Left lung (tissue), 10 donors: ENCODE data around the gene PDCD2L. TPM values are rescaled to one million over a fixed set of nuclear protein-coding genes. Genes with fewer than 3 reads are reported as not detected.
A peak's percentile ranks its signal among the peaks of the same experiment; 100 is the strongest.

Experiments
- ATAC-seq: fragments of 200-7000 bp; cut with Tn5 transposase; one replicate; pipeline ENCODE4 v1.9.1; 2020; ENCODE audit warnings: moderate library complexity
- DNase-seq, 4 donors: peaks; one replicate each; pipeline ENCODE4 v3.0.0-alpha.2; 2013 to 2020
- H3K27ac ChIP-seq, 2 donors: fragments of 200-600 bp; sonication (generic) in 1 of 2; one replicate each; pipeline versions ENCODE4 v1.5.0 to v1.8.0; 2020 to 2021
- H3K27me3 ChIP-seq, 2 donors: fragments of 200-600 bp; sonication (generic) in 1 of 2; one replicate each; pipeline versions ENCODE4 v1.5.0 to v1.8.0; 2020 to 2021
- H3K36me3 ChIP-seq, 2 donors: fragments of 200-600 bp; sonication (generic) in 1 of 2; one replicate each; pipeline versions ENCODE4 v1.5.0 to v1.8.0; 2020 to 2021
- H3K4me1 ChIP-seq, 2 donors: fragments of 200-600 bp; one replicate each; pipeline ENCODE4 v1.8.0; 2021
- H3K4me3 ChIP-seq, 2 donors: fragments of 200-600 bp; sonication (generic) in 1 of 2; one replicate each; pipeline versions ENCODE4 v1.5.0 to v1.8.0; 2020 to 2021; ENCODE audit warnings: mild to moderate bottlenecking in 1 of 2
- H3K9me3 ChIP-seq, 2 donors: fragments of 200-600 bp; sonication (generic) in 1 of 2; one replicate each; pipeline versions ENCODE4 v1.5.0 to v1.8.0; 2020 to 2021
- CTCF ChIP-seq, 2 donors: fragments of 200-600 bp; sonication (generic) in 1 of 2; IDR thresholded peaks; one replicate each; pipeline versions ENCODE4 v1.5.0 to v1.8.0; 2021; ENCODE audit warnings: antibody characterized with exemption in 2 of 2
- intact Hi-C, 2 donors: fragments of 100-400 bp; cut with DNase I; formaldehyde crosslinking; loops; one replicate each; pipeline versions ENCODE4 v1.11.2 to v1.14.2; 2022
- polyA plus RNA-seq, 6 donors: library from polyadenylated mRNA; unstranded; fragments of 120-200 nt; gene quantifications; one replicate each; pipeline ENCODE4 v1.2.1, GENCODE V29; 2013; ENCODE audit not compliant: insufficient read length in 6 of 6
- total RNA-seq, 2 donors: library from RNA; stranded (reverse); fragmentation: NEBNext Ultra II Directional; extraction: Animal tissue kit (Norgen Biotek cat#: 25700); gene quantifications; one replicate each; pipeline ENCODE4 v1.2.1, GENCODE V29; 2021
- donor health status: DM: no; HTN: yes; CAD: no.
- donor health status: DM: no; HTN: no; CAD: no.

PDCD2L gene
- total and polyA plus RNA-seq, 8 donors: 5.0 to 14.7 (median 12.0) TPM

GRCh38 chr19:34363930-34364329 lies 40.3 kb upstream of the PDCD2L start:
- Histone ChIP-seq H3K36me3 (peaks cover 0 to 20% of the 10 kb centered on the region in 2 donors), H3K4me1 (peaks cover 11 to 44% of the 10 kb centered on the region in 2 donors)

DNA sequence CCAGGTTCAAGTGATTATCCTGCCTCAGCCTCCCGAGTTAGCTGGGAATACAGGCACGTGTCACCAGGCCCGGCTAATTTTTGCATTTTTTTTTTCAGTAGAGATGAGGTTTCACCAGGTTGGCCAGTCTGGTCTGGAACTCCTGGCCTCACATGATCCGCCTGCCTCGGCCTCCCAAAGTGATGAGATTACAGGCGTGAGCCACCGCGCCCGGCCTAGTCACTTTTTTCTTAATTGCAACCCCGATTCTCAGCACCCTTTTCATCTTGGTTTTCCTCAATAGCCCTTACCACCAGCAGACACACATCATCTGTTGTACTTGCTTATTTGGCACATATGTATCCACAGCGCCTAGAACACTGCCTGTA lies 39.8 kb upstream of the PDCD2L start:
- H3K9me3 ChIP-seq: no peaks in the 10 kb centered on the region
- peak overlapping the region; percentile 77 to 97 for H3K4me3 ChIP-seq
- H3K27ac ChIP-seq: peak overlapping the region; percentile 36 to 80
- intact Hi-C loops: no loop called here
- peaks cover 0 to 25% of the 10 kb centered on the region in 2 donors for H3K36me3 ChIP-seq
- H3K4me1 ChIP-seq: peaks cover 11 to 40% of the 10 kb centered on the region in 2 donors
- H3K27me3 ChIP-seq: no peaks in the 10 kb centered on the region
- DNase-seq (peak in 1 of 4 donors; percentile 55), ATAC-seq (no peak)
- no peak for TF ChIP-seq CTCF (IDR thresholded peaks at IDR 0.05)

More at GRCh38 chr19:34363930-34364329, 40.3 kb upstream of the PDCD2L start:
- no peaks in the 10 kb centered on the region for H3K9me3 ChIP-seq
- H3K4me3 ChIP-seq: no peak overlapping the region
- DNase-seq (peak in 1 of 4 donors; percentile 5), ATAC-seq (no peak)
- H3K27ac ChIP-seq: no peak overlapping the region
- intact Hi-C loops: no loop called here
- H3K27me3 ChIP-seq: no peaks in the 10 kb centered on the region
- no peak for TF ChIP-seq CTCF (IDR thresholded peaks at IDR 0.05)

GRCh38 chr19:34364830-34365462 lies 39.3 kb upstream of the PDCD2L start, which contains the start of gene GPI:
Gene GPI (plus strand): TSS chr19:34365196. CDS start chr19:34365267, 71 bp downstream.
- Histone ChIP-seq H3K4me3 (peak within 1 kb of the TSS; percentile 77 to 97), H3K36me3 (peaks cover 0 to 30% of the 10 kb centered on the region in 2 donors), H3K9me3 (no peaks in the 10 kb centered on the region), H3K27me3 (no peaks in the 10 kb centered on the region), H3K4me1 (peaks cover 11 to 35% of the 10 kb centered on the region in 2 donors), H3K27ac (peak within 1 kb of the TSS; percentile 49 to 80)
- no peak for TF ChIP-seq CTCF (IDR thresholded peaks at IDR 0.05)
- peak; percentile 92 for ATAC-seq
- intact Hi-C loops: no loop called here
- peak in 3 of 4 donors; percentile 37 to 94 (median 64) for DNase-seq

DNA sequence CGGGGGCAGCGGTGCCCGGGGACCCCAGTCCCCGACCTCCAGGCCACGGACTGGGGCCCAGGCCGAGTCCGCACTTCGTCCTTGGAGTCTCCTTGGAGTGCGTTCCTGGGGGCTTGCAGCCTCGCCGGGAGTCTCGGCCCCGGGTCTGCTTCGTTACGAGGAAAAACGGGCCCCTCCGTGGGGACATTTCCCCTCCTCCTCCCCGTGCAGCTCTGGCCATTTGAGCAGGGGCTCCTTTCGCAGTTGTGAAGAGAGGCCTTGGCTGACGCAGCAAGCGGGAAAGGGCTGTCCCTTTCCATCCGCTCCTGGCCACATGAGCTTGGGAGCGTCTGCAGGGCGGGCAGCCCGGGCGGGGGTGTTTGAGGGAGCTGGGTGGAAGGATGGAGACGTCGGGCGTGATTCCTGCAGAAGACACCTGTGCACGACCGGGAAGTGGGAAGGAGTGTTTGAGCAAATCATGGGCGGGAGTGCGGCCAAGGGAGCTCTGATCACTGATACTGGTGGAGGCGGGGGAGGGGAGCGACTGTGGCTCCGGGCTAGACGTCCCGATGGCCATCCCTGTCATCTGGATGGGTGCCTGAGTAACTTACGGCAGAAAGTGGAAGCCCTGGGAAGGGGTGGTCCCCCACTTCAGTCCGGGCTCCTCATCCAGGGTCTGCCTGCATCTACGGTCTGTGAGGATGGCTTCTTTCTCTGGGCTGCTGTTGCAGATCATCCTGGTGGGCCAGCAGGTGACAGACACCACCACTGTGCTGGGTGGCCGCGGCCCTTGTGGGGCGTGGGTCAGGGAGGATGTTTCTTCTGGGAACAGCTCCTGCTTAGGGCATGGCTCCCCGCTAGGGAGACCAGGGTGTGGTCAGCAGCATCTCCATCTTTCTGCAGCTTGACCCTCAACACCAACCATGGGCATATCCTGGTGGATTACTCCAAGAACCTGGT lies 38.5 kb upstream of the PDCD2L start:
- ATAC-seq (peak; percentile 57), DNase-seq (peak in 3 of 4 donors; percentile 32 to 86 (median 57))
- Histone ChIP-seq H3K27me3 (no peaks in the 10 kb centered on the region), H3K4me1 (peaks cover 11 to 33% of the 10 kb centered on the region in 2 donors), H3K4me3 (peak overlapping the region; percentile 77 to 97), H3K9me3 (no peaks in the 10 kb centered on the region), H3K27ac (peak overlapping the region; percentile 49 to 80), H3K36me3 (peaks cover 0 to 38% of the 10 kb centered on the region in 2 donors)
- TF ChIP-seq CTCF (IDR thresholded peaks at IDR 0.05): no peak
- intact Hi-C loops: no loop called here
